Measurements from ENCODE around the gene KIFBP. TPM values are rescaled to one million over a fixed set of nuclear protein-coding genes. Genes with fewer than 3 reads are reported as not detected.

The KIFBP gene
- total and polyA plus RNA-seq, 8 donors: 21.1 to 30.8 (median 27.6) TPM

GRCh38 chr10:68982389-68982788 is 6.2 kb upstream of the KIFBP start:
- intact Hi-C loops (cut with DNase I): no loop called here
- H3K36me3 ChIP-seq: peaks cover 0 to 86% of the 10 kb centered on the region in 2 donors
- DNase-seq (no peak), ATAC-seq (no peak)
- H3K4me3 ChIP-seq: no peak overlapping the region
- H3K9me3 ChIP-seq: no peaks in the 10 kb centered on the region
- H3K27me3 ChIP-seq: no peaks in the 10 kb centered on the region
- no peaks in the 10 kb centered on the region for H3K4me1 ChIP-seq
- H3K27ac ChIP-seq: no peak overlapping the region
- TF ChIP-seq CTCF (IDR thresholded peaks at IDR 0.05): no peak

- no peak for TF ChIP-seq CTCF (IDR thresholded peaks at IDR 0.05)
- DNase-seq (no peak), ATAC-seq (no peak)
- no peaks in the 10 kb centered on the region for H3K9me3 ChIP-seq
- no peak overlapping the region for H3K27ac ChIP-seq
- intact Hi-C loops (cut with DNase I): no loop called here
- H3K27me3 ChIP-seq: no peaks in the 10 kb centered on the region
- H3K4me3 ChIP-seq: no peak overlapping the region
- H3K36me3 ChIP-seq: peaks cover 0 to 34% of the 10 kb centered on the region in 2 donors
- H3K4me1 ChIP-seq: peaks cover 9 to 37% of the 10 kb centered on the region in 2 donors
These were observed 992 bp upstream of the KIFBP start for GRCh38 chr10:68987611-68988010.

- peak; percentile 3 for ATAC-seq
These were observed 851 bp downstream of the KIFBP start for GRCh38 chr10:68989317-68989990.

GRCh38 chr10:68992636-68993440 is 4.2 kb downstream of the KIFBP start:
- Histone ChIP-seq H3K4me1 (peaks cover 19 to 54% of the 10 kb centered on the region in 2 donors), H3K27ac (peak overlapping the region in 1 of 2 donors; percentile 10), H3K4me3 (no peak overlapping the region), H3K27me3 (no peaks in the 10 kb centered on the region), H3K9me3 (no peaks in the 10 kb centered on the region), H3K36me3 (no peaks in the 10 kb centered on the region)
- intact Hi-C loops (cut with DNase I): no loop called here
- TF ChIP-seq CTCF (IDR thresholded peaks at IDR 0.05): no peak
- ATAC-seq (peak; percentile 24), DNase-seq (no peak)

More at GRCh38 chr10:68989317-68989990, 851 bp downstream of the KIFBP start:
- peak overlapping the region; percentile 78 to 90 for H3K4me3 ChIP-seq
- peaks cover 19 to 49% of the 10 kb centered on the region in 2 donors for H3K4me1 ChIP-seq
- H3K9me3 ChIP-seq: no peaks in the 10 kb centered on the region
- H3K36me3 ChIP-seq: peaks cover 0 to 15% of the 10 kb centered on the region in 2 donors
- H3K27ac ChIP-seq: peak overlapping the region; percentile 79 to 80
- TF ChIP-seq CTCF (IDR thresholded peaks at IDR 0.05): no peak
- intact Hi-C loops (cut with DNase I): no loop called here
- no peaks in the 10 kb centered on the region for H3K27me3 ChIP-seq
- DNase-seq: no peak

- no peak for TF ChIP-seq CTCF (IDR thresholded peaks at IDR 0.05)
- peaks cover 10 to 23% of the 10 kb centered on the region in 2 donors for H3K4me1 ChIP-seq
- H3K4me3 ChIP-seq: no peak overlapping the region
- no peaks in the 10 kb centered on the region for H3K27me3 ChIP-seq
- DNase-seq (no peak), ATAC-seq (no peak)
- peaks cover 0 to 26% of the 10 kb centered on the region in 2 donors for H3K36me3 ChIP-seq
- no peak overlapping the region for H3K27ac ChIP-seq
- H3K9me3 ChIP-seq: no peaks in the 10 kb centered on the region
- intact Hi-C loops (cut with DNase I): no loop called here
These were observed 8.6 kb downstream of the KIFBP start for GRCh38 chr10:68997211-68997610.

Data from left lung (tissue), 10 donors.